Measurements from ENCODE around the gene MED6.

The MED6 gene

GRCh38 chr14:70597731-70598130 is 2.7 kb downstream of the MED6 start:
- DNase-seq: no peak

- DNase-seq: no peak
Observed at GRCh38 chr14:70595443-70596185, 4.8 kb downstream of the MED6 start.

- DNase-seq: no peak
Observed at GRCh38 chr14:70594461-70594860, 6.0 kb downstream of the MED6 start.

- DNase-seq: peak; percentile 32
Observed at GRCh38 chr14:70585231-70585630, 15.2 kb downstream of the MED6 start.

GRCh38 chr14:70576891-70577290 is 23.6 kb downstream of the MED6 start:
- DNase-seq: no peak

GRCh38 chr14:70573050-70573449 is 27.4 kb downstream of the MED6 start:
- DNase-seq: no peak

- DNase-seq: no peak
Observed at GRCh38 chr14:70571139-70571538, 29.3 kb downstream of the MED6 start.

- peak; percentile 49 for DNase-seq
Observed at GRCh38 chr14:70567791-70568190, 32.7 kb downstream of the MED6 start.

GRCh38 chr14:70563869-70564268 is 36.6 kb downstream of the MED6 start:
- DNase-seq: no peak

- DNase-seq: no peak
Observed at GRCh38 chr14:70563417-70563816, 37.0 kb downstream of the MED6 start.

GRCh38 chr14:70558356-70558755 is 42.1 kb downstream of the MED6 start:
- no peak for DNase-seq

GRCh38 chr14:70555890-70556289 is 44.6 kb downstream of the MED6 start:
- no peak for DNase-seq

- no peak for DNase-seq
Observed at GRCh38 chr14:70538087-70538486, 62.4 kb downstream of the MED6 start.

GRCh38 chr14:70536830-70537229 is 63.6 kb downstream of the MED6 start:
- no peak for DNase-seq

- no peak for DNase-seq
Observed at GRCh38 chr14:70534904-70535303, 65.6 kb downstream of the MED6 start, which contains the start of gene ADAM20. TSS of gene ADAM20 (minus strand) at chr14:70535004. CDS start at chr14:70524757, 10,247 bp downstream.

Data from NCI-H82 (cell line).